SW 1271 (cell line): Measurements from ENCODE around the gene NUTM2A.
A peak's percentile ranks its signal among the peaks of the same experiment; 100 is the strongest.
"Not testable (repeated sequence)": the region's sequence is repeated elsewhere in the genome, so short reads cannot be mapped to it uniquely, and the experiment has no call there.

ENCODE experiments used
- DNase-seq, 2 experiments: peaks; one replicate each; lab custom pipeline; 2025; lab: John Stamatoyannopoulos, UW

The NUTM2A gene

DNA sequence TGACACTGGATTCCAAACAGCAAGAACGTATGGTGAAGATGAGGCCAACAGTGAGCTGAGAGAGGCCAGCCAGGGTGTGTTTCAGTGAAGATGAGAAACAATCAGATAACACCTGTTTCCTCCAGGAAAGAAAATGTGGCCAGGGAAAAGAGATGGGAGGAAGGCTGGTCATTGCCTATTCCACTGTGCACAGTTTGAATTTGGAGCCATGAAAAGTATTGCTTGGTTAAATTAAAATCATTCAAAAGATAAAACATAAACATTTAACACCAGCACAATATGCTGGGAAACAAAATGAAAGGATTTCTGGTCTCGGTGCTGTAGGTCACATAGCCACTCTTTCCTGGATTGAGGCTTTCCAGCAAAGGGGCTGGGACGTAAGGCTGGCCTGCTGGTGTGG lies at the start of gene NUTM2A:
NUTM2A (plus strand) TSS at position 301 of the 400 bp plus-strand sequence. CDS start 383 bp downstream, outside the sequence.
- DNase-seq = not testable (repeated sequence)

GRCh38 chr10:87177587-87177986 lies 47.7 kb upstream of the NUTM2A start:
- not testable (repeated sequence) for DNase-seq

GRCh38 chr10:87184421-87184820 lies 40.8 kb upstream of the NUTM2A start:
- not testable (repeated sequence) for DNase-seq

GRCh38 chr10:87186016-87186415 lies 39.2 kb upstream of the NUTM2A start:
- not testable (repeated sequence) for DNase-seq

DNA sequence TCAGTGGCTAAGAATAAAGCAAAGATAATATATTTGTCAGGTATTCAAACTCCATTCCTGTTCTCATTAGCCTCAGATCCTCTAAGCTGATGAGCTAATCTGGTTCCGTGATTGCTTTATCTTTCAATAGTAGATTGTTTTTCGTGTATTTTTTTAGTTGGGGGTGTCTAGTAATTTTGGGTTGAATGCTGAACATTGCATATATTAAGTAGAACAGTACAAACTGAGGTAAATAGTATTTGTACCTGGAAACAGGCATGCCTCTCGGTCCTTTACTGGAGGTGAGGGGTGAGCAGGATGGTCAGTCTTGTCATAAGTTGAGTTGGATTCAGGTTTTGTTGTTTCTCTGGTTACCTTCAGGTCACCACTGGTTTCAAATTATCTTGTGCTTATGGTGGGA lies 37.7 kb upstream of the NUTM2A start:
- not testable (repeated sequence) for DNase-seq

- not testable (repeated sequence) for DNase-seq
These were observed 33.4 kb upstream of the NUTM2A start for GRCh38 chr10:87191841-87192240.

GRCh38 chr10:87200924-87201323 lies 24.3 kb upstream of the NUTM2A start:
- DNase-seq = not testable (repeated sequence)

DNA sequence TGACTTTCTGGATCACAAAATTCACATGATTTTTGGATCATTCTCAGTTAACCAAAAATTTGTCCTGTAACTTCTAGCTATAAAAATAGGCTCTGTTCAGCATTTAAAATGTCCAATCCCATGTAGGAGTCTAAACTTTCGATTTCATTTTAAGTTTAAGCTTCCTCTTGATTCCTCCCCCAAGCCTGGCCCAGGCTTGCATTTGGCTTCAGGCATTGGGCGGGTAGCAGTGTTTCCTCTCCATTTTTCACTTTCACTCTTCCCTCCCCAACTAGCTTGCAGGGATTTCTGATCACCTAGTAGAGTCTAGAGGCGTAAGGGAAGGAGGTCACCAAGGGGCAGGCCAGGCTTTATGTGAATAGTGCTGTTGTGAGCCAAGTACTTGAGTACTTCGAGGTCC lies 20.4 kb upstream of the NUTM2A start:
- DNase-seq = not testable (repeated sequence)

DNA sequence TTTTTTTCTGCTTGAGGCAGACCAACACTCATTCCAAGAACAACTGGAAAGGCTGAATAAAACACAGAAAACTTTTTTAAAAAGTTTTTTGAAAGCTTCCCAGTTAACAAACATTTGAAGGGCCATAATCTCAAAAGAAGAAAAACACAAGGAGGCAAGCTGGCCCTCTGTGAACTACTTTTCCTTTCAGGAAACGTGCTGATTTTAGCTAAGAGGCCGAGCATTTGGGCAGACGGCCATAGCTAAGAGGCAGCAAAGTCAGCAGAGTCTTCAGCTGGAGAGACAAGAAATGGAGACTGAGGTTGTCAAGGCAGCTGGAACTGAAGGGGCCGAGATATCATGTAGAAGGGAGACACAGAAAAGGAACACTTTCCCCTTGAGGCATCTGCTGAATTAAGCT lies 18.3 kb upstream of the NUTM2A start:
- not testable (repeated sequence) for DNase-seq

GRCh38 chr10:87210309-87210708 lies 14.9 kb upstream of the NUTM2A start:
- DNase-seq = not testable (repeated sequence)

- DNase-seq = peak in 1 of 2 experiments; percentile 9
These were observed 13.4 kb upstream of the NUTM2A start for GRCh38 chr10:87211848-87212247.

DNA sequence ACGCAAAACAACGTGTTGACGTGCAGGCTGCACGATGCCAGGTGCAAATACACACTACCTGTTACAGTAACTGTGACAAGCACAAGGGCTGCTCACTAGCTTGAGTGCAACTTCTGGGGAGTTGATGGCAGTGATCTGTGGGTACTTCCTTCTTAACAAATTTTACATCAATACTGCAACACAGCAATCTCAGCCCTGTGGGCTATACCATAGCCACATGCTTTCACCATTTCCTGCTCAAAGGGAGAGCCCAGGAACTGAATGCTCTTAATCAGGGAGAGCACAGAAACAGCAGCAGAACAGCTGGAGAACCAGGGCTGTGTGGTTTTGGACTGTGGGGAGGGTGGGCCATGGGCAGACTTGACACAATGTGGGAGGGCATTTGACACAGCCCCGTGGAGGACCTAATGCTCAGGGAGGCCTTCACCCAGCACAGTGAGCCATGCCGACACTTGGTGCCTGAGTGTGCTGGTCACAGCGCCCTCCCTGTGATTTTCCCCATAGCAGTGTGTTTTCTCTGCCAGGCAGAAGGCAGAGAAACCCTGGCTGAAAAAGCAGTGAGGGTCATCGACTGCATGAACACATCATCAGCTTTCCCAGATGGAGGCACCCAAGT lies 12.0 kb upstream of the NUTM2A start:
- not testable (repeated sequence) for DNase-seq

- DNase-seq = not testable (repeated sequence)
These were observed 11.4 kb upstream of the NUTM2A start for GRCh38 chr10:87213806-87214205.

GRCh38 chr10:87216120-87216519 lies 9.1 kb upstream of the NUTM2A start:
- not testable (repeated sequence) for DNase-seq

- not testable (repeated sequence) for DNase-seq
These were observed 5.9 kb upstream of the NUTM2A start for GRCh38 chr10:87219370-87219769.

DNA sequence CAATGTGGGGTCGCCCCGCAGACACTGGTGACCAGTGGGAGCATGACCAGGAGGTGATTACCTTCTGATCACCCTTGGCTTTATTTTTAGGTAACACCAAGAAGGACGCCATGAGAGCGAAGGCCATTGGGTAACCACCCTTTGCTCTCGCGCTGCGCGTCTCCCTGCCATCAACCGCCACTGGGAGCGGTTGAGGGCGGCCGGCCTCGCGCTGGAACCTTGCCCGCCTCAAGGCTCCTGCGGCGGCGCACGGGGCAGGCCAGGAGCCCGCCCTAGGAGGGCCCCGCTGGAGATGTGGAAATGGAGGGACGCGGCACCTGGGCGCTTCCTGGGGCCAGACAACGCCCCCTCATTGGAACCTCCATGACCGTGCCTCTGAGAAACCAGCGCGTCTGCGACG lies 2.5 kb upstream of the NUTM2A start:
- DNase-seq = not testable (repeated sequence)

DNA sequence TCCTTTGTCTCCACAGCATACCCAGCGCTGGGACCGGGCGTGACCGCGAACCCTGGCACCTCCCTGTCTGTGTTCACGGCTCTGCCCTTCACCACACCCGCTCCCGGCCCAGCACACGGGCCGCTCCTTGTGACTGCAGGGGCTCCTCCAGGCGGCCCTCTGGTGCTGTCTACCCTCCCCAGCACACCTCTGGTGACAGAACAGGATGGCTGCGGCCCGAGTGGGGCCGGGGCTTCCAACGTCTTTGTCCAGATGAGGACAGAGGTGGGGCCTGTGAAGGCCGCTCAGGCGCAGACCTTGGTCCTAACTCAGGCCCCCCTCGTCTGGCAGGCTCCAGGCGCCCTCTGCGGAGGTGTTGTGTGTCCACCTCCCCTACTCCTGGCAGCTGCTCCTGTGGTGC lies 3.0 kb downstream of the NUTM2A start:
- not testable (repeated sequence) for DNase-seq

- DNase-seq = not testable (repeated sequence)
These were observed 4.0 kb downstream of the NUTM2A start for GRCh38 chr10:87229211-87229610.

- DNase-seq = not testable (repeated sequence)
These were observed 9.6 kb downstream of the NUTM2A start for GRCh38 chr10:87234854-87235253.

DNA sequence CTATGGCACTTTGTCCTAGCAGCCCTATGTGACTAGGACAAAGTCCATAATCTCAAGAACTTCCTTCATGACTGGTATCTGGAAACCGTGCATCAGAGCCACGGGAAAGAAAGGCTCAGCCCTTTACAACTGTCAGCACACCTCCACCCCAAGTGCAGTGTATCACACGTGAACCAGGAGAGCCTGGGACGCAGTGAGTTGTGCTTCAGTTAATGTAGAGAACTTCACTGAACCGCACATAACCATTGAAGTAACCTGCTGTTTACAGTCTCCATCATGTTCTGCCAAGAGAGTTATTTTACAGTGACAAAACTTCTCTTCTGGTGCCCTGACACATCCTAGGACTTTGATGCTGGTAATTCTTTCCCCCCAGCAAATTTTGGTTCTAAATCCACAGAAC lies 12.0 kb downstream of the NUTM2A start:
- not testable (repeated sequence) for DNase-seq

- not testable (repeated sequence) for DNase-seq
These were observed 14.1 kb downstream of the NUTM2A start for GRCh38 chr10:87239346-87239808.

DNA sequence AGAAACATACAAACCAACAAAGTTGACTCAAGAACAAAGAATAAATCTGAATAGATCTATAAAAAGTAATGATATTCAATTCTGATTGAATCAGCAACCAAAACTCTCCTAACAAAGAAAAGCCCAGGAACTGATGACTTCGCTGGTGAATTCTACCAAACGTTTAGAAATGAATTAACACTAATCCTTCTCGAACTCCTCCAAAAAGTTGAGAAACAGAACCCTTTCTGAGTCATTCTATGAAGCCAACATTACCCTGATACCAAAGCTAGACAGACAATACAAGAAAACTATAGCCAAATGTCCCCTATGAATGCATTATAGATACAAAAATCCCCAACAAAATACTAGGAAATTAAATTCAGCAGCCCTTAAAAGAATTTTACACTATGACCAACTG lies 16.9 kb downstream of the NUTM2A start:
- DNase-seq = not testable (repeated sequence)

DNA sequence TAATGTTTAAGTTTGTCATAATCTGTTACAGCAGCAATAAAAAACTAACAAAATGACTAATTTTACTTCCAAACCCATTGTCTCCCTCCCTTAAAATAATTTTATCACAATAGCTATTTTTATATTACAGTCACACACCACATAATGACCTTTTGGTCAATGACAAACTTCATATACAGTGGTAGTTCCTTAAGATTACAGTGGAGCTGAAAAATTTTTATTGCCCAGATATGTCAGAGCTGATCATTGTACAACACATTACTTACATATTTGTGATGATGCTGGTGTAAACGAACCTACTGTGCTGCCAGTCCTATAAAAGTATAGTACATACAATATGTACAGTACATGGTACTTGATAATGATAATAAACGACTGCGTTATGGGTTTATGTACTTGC lies 22.1 kb downstream of the NUTM2A start:
- not testable (repeated sequence) for DNase-seq

GRCh38 chr10:87248818-87249353 lies 23.6 kb downstream of the NUTM2A start:
- not testable (repeated sequence) for DNase-seq
